ENCODE results near the gene ZNF20. TPM values are rescaled to one million over a fixed set of nuclear protein-coding genes. Genes with fewer than 3 reads are reported as not detected.

The ZNF20 gene
- total and polyA plus RNA-seq, 9 of the 15 experiments (the other 6 are each of a cell fraction or from before 2014, with no cell fraction given) = 1.4 to 3.7 (median 3.1) TPM

- TF ChIP-seq E2F8 (IDR thresholded peaks at IDR 0.05; ENCODE audit: low read depth, partially characterized antibody) = no peak
- TF ChIP-seq HOMEZ (CRISPR knock-in tag; IDR thresholded peaks at IDR 0.05) = no peak
- TF ChIP-seq ZNF280A (IDR thresholded peaks at IDR 0.05; ENCODE audit: low read depth, partially characterized antibody) = no peak
- no peak for TF ChIP-seq TEAD2 (tag; IDR thresholded peaks at IDR 0.05)
These were observed 44.9 kb downstream of the ZNF20 start (continued) for GRCh38 chr19:12095111-12095790.
